Activated T-cell treated with anti-CD3 and anti-CD28 coated beads, Interleukin-2, amount 50 U/mL, for 4 hours (primary cell): ENCODE measurements around the gene MYEF2. TPM values are rescaled to one million over a fixed set of nuclear protein-coding genes. Genes with fewer than 3 reads are reported as not detected.

ENCODE experiments used
- ATAC-seq, 2 donors: fragments of 200-7000 bp; cut with Tn5 transposase; one replicate each; pipeline ENCODE4 v1.10.0; 2021
- DNase-seq: peaks from one replicate; pipeline ENCODE4 v3.0.0-alpha.2; 2020
- H3K27me3 Mint-ChIP-seq: one replicate; pipeline ENCODE4 v1.8.0; 2021; ENCODE audit warnings: low read depth, mixed read lengths
- H3K36me3 Mint-ChIP-seq: one replicate; pipeline ENCODE4 v1.8.0; 2022; ENCODE audit warnings: mixed read lengths; ENCODE audit not compliant: insufficient read depth
- H3K4me1 Mint-ChIP-seq: one replicate; pipeline ENCODE4 v1.8.0; 2021; ENCODE audit warnings: low read depth, mixed read lengths
- H3K4me3 Mint-ChIP-seq: one replicate; pipeline ENCODE4 v1.8.0; 2021; ENCODE audit warnings: mild to moderate bottlenecking, moderate library complexity, mixed read lengths
- H3K9me3 Mint-ChIP-seq: one replicate; pipeline ENCODE4 v1.8.0; 2021; ENCODE audit warnings: mixed read lengths
- total RNA-seq, 3 donors: library from RNA; stranded (reverse); gene quantifications; one replicate each; pipeline ENCODE4 v1.2.1, GENCODE V29; 2021

MYEF2 gene
- total RNA-seq, 3 donors from 2014 or later: 6.3 to 8.4 (median 7.6) TPM

GRCh38 chr15:48176957-48177356 is 1.1 kb downstream of the MYEF2 start:
- H3K9me3 Mint-ChIP-seq: no peaks in the 10 kb centered on the region
- peaks cover 14% of the 10 kb centered on the region for H3K4me1 Mint-ChIP-seq
- ATAC-seq (no peak), DNase-seq (no peak)
- peaks cover 12% of the 10 kb centered on the region for H3K27me3 Mint-ChIP-seq
- no peaks in the 10 kb centered on the region for H3K36me3 Mint-ChIP-seq
- H3K4me3 Mint-ChIP-seq: peak overlapping the region; percentile 78

- Mint-ChIP-seq H3K4me3 (no peak overlapping the region), H3K9me3 (no peaks in the 10 kb centered on the region), H3K4me1 (peaks cover 14% of the 10 kb centered on the region), H3K27me3 (peaks cover 10% of the 10 kb centered on the region), H3K36me3 (no peaks in the 10 kb centered on the region)
- DNase-seq: no peak
- no peak for ATAC-seq
Observed at GRCh38 chr15:48176112-48176511, 2.0 kb downstream of the MYEF2 start.

- H3K4me3 Mint-ChIP-seq: no peak overlapping the region
- H3K4me1 Mint-ChIP-seq: peaks cover 14% of the 10 kb centered on the region
- H3K27me3 Mint-ChIP-seq: peaks cover 10% of the 10 kb centered on the region
- no peaks in the 10 kb centered on the region for H3K9me3 Mint-ChIP-seq
- no peaks in the 10 kb centered on the region for H3K36me3 Mint-ChIP-seq
- DNase-seq (no peak), ATAC-seq (no peak)
Observed at GRCh38 chr15:48175126-48175525, 3.0 kb downstream of the MYEF2 start.

GRCh38 chr15:48170981-48171380 is 7.1 kb downstream of the MYEF2 start:
- ATAC-seq (no peak), DNase-seq (no peak)
- H3K4me3 Mint-ChIP-seq: no peak overlapping the region
- H3K36me3 Mint-ChIP-seq: peaks cover 15% of the 10 kb centered on the region
- H3K27me3 Mint-ChIP-seq: no peaks in the 10 kb centered on the region
- no peaks in the 10 kb centered on the region for H3K9me3 Mint-ChIP-seq
- H3K4me1 Mint-ChIP-seq: peaks cover 2% of the 10 kb centered on the region

GRCh38 chr15:48168616-48169015 is 9.5 kb downstream of the MYEF2 start:
- H3K4me3 Mint-ChIP-seq: no peak overlapping the region
- H3K27me3 Mint-ChIP-seq: no peaks in the 10 kb centered on the region
- ATAC-seq (no peak), DNase-seq (no peak)
- no peaks in the 10 kb centered on the region for H3K4me1 Mint-ChIP-seq
- no peaks in the 10 kb centered on the region for H3K9me3 Mint-ChIP-seq
- H3K36me3 Mint-ChIP-seq: peaks cover 15% of the 10 kb centered on the region

- DNase-seq: no peak
- Mint-ChIP-seq H3K4me3 (no peak overlapping the region), H3K27me3 (no peaks in the 10 kb centered on the region), H3K36me3 (peaks cover 14% of the 10 kb centered on the region), H3K4me1 (no peaks in the 10 kb centered on the region), H3K9me3 (no peaks in the 10 kb centered on the region)
- no peak for ATAC-seq
Observed at GRCh38 chr15:48153526-48153925, 24.6 kb downstream of the MYEF2 start.

GRCh38 chr15:48149858-48150257 is 28.2 kb downstream of the MYEF2 start:
- H3K4me3 Mint-ChIP-seq: no peak overlapping the region
- no peaks in the 10 kb centered on the region for H3K9me3 Mint-ChIP-seq
- H3K4me1 Mint-ChIP-seq: no peaks in the 10 kb centered on the region
- ATAC-seq: no peak
- H3K36me3 Mint-ChIP-seq: peaks cover 12% of the 10 kb centered on the region
- H3K27me3 Mint-ChIP-seq: no peaks in the 10 kb centered on the region
- DNase-seq: no peak

GRCh38 chr15:48147358-48147757 is 30.7 kb downstream of the MYEF2 start:
- DNase-seq: no peak
- Mint-ChIP-seq H3K4me1 (no peaks in the 10 kb centered on the region), H3K4me3 (no peak overlapping the region), H3K36me3 (peaks cover 12% of the 10 kb centered on the region), H3K27me3 (no peaks in the 10 kb centered on the region), H3K9me3 (no peaks in the 10 kb centered on the region)
- ATAC-seq: no peak

- H3K4me1 Mint-ChIP-seq: no peaks in the 10 kb centered on the region
- no peaks in the 10 kb centered on the region for H3K27me3 Mint-ChIP-seq
- peaks cover 3% of the 10 kb centered on the region for H3K36me3 Mint-ChIP-seq
- H3K9me3 Mint-ChIP-seq: no peaks in the 10 kb centered on the region
- ATAC-seq (no peak), DNase-seq (no peak)
- H3K4me3 Mint-ChIP-seq: no peak overlapping the region
Observed at GRCh38 chr15:48145923-48146322, 32.2 kb downstream of the MYEF2 start.

GRCh38 chr15:48144889-48145288 is 33.2 kb downstream of the MYEF2 start:
- no peak for DNase-seq
- no peak for ATAC-seq
- no peaks in the 10 kb centered on the region for H3K9me3 Mint-ChIP-seq

GRCh38 chr15:48143856-48144255 is 34.2 kb downstream of the MYEF2 start:
- H3K4me1 Mint-ChIP-seq: no peaks in the 10 kb centered on the region
- H3K9me3 Mint-ChIP-seq: no peaks in the 10 kb centered on the region
- H3K36me3 Mint-ChIP-seq: no peaks in the 10 kb centered on the region
- no peaks in the 10 kb centered on the region for H3K27me3 Mint-ChIP-seq
- ATAC-seq: no peak
- DNase-seq: no peak
- no peak overlapping the region for H3K4me3 Mint-ChIP-seq

More at GRCh38 chr15:48144889-48145288, 33.2 kb downstream of the MYEF2 start:
- Mint-ChIP-seq H3K36me3 (peaks cover 2% of the 10 kb centered on the region), H3K27me3 (no peaks in the 10 kb centered on the region), H3K4me1 (no peaks in the 10 kb centered on the region), H3K4me3 (no peak overlapping the region)

GRCh38 chr15:48132874-48133273 is 45.2 kb downstream of the MYEF2 start:
- Mint-ChIP-seq H3K27me3 (no peaks in the 10 kb centered on the region), H3K36me3 (no peaks in the 10 kb centered on the region), H3K9me3 (no peaks in the 10 kb centered on the region), H3K4me3 (no peak overlapping the region), H3K4me1 (no peaks in the 10 kb centered on the region)
- no peak for DNase-seq
- ATAC-seq: no peak

GRCh38 chr15:48131324-48131723 is 46.8 kb downstream of the MYEF2 start:
- H3K9me3 Mint-ChIP-seq: no peaks in the 10 kb centered on the region
- H3K4me1 Mint-ChIP-seq: no peaks in the 10 kb centered on the region
- H3K36me3 Mint-ChIP-seq: no peaks in the 10 kb centered on the region
- DNase-seq: no peak
- H3K27me3 Mint-ChIP-seq: peaks cover 3% of the 10 kb centered on the region
- no peak overlapping the region for H3K4me3 Mint-ChIP-seq
- no peak for ATAC-seq

- H3K27me3 Mint-ChIP-seq: peaks cover 3% of the 10 kb centered on the region
- ATAC-seq: no peak
- DNase-seq: no peak
- no peaks in the 10 kb centered on the region for H3K36me3 Mint-ChIP-seq
- no peaks in the 10 kb centered on the region for H3K9me3 Mint-ChIP-seq
- H3K4me3 Mint-ChIP-seq: no peak overlapping the region
- H3K4me1 Mint-ChIP-seq: no peaks in the 10 kb centered on the region
Observed at GRCh38 chr15:48126667-48127355, 51.3 kb downstream of the MYEF2 start.

- H3K4me1 Mint-ChIP-seq: no peaks in the 10 kb centered on the region
- ATAC-seq (no peak), DNase-seq (no peak)
- H3K9me3 Mint-ChIP-seq: peaks cover 5% of the 10 kb centered on the region
- no peak overlapping the region for H3K4me3 Mint-ChIP-seq
- peaks cover 2% of the 10 kb centered on the region for H3K27me3 Mint-ChIP-seq
- no peaks in the 10 kb centered on the region for H3K36me3 Mint-ChIP-seq
Observed at GRCh38 chr15:48121849-48122248, 56.2 kb downstream of the MYEF2 start.
